GM21381 (cell line): ENCODE results near the gene CABS1.

Experiments
- ATAC-seq: cut with Tn5 transposase; IDR thresholded peaks from one replicate; pipeline ENCODE4 v1.9.1; 2021; ENCODE audit warnings: mild to moderate bottlenecking, moderate library complexity; ENCODE audit not compliant: unreplicated experiment

Gene CABS1

DNA sequence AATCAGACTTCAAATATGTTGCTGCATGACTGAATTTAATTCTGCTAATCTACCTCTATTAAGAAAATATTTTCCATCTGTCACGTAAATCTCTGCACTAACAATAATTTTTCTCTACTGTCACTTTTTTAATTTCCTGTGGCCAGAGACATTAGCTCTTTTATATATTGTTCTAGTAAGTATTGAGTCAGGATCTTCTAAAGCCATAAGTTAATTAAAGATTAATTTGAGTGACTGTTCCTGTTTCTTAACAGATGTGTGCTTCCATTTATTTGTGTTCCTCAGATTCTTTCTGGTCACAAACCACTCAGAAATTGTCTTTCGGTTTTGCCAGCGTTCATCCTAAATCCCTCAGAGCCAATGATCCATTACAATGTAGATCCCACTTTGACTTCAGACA is 45.8 kb downstream of the CABS1 start:
- ATAC-seq, result no peak

DNA sequence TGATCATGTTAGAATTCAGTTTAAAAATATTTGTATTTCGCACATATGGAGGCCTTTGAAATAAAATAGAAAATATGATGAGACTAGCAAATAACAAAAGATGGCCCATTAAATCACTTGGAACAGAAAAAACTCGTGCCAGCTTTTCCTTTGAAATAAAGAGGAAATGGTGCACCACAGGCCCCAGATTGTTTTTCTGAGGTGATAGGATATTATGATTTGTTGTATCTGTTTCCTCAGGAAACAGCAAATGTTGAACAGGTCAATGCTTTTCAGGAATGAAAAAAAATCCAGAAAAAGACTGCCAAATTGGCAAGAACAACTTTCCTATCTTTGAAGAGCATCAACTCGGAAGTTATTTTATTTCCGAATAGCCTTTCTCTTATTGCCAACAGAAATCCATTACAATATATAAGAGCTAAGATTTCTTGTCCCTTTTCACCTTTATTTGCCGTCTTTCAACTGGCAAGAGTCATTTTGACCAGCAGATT is 48.0 kb downstream of the CABS1 start, which contains the start of gene SMR3B:
Gene SMR3B, plus strand, starts transcription at position 441 of the 491 bp plus-strand sequence. CDS start 1,380 bp downstream, outside the sequence.
- ATAC-seq, result no peak
